Measurements from ENCODE around the gene ZNF333. TPM values are rescaled to one million over a fixed set of nuclear protein-coding genes. Genes with fewer than 3 reads are reported as not detected.

ZNF333 gene
- total RNA-seq, 1 experiment from 2014 or later: 19.2 TPM

DNA sequence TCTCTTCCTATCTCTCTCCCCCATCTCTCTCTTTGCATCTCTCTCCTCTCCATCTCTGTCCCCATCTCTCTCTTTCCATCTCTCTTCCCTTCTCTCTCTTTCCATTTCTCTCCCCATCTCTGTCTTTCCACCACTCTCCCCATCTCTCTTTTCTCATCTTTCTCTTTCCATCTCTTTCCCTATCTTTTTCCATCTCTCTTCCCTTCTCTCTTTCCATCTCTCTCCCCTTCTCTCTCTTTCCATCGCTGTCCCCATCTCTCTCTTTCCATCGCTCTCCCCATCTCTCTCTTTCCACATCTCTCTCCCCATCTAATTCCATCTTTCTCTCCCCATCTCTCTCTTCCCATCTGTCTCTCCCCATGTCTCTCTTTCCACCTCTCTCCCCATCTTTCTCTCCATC is 39.7 kb upstream of the ZNF333 start:
- CTCF ChIA-PET: no interaction called here
- TF ChIP-seq EZH2 (IDR thresholded peaks at IDR 0.05; ENCODE audit: borderline replicate concordance, low read depth, low read length, poor library complexity, severe bottlenecking): no peak
- TF ChIP-seq, protein P1, sequence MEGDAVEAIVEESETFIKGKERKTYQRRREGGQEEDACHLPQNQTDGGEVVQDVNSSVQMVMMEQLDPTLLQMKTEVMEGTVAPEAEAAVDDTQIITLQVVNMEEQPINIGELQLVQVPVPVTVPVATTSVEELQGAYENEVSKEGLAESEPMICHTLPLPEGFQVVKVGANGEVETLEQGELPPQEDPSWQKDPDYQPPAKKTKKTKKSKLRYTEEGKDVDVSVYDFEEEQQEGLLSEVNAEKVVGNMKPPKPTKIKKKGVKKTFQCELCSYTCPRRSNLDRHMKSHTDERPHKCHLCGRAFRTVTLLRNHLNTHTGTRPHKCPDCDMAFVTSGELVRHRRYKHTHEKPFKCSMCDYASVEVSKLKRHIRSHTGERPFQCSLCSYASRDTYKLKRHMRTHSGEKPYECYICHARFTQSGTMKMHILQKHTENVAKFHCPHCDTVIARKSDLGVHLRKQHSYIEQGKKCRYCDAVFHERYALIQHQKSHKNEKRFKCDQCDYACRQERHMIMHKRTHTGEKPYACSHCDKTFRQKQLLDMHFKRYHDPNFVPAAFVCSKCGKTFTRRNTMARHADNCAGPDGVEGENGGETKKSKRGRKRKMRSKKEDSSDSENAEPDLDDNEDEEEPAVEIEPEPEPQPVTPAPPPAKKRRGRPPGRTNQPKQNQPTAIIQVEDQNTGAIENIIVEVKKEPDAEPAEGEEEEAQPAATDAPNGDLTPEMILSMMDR (conservative IDR thresholded peaks at IDR 0.05; ENCODE audit: low read depth, low read length): no peak
- H3K27ac ChIP-seq (ENCODE audit: low read depth, low read length, poor library complexity, severe bottlenecking): no peak overlapping the region
- DNase-seq (ENCODE audit: low spot score): no peak
- POLR2A ChIA-PET (ENCODE audit: low non-redundant PET): no interaction called here
- peaks cover 9% of the 10 kb centered on the region for H3K27me3 ChIP-seq (replicated peaks; ENCODE audit: insufficient read depth, low read depth, low read length, poor library complexity)
- intact Hi-C loops (cut with micrococcal nuclease; ENCODE audit: unreplicated experiment): no loop called here
- H3K4me3 ChIP-seq (ENCODE audit: low read depth, low read length, poor library complexity, severe bottlenecking): no peak overlapping the region
- no peaks in the 10 kb centered on the region for H3K4me1 ChIP-seq (ENCODE audit: insufficient read depth, low read length, poor library complexity, severe bottlenecking)
- no peaks in the 10 kb centered on the region for H3K9me3 ChIP-seq (ENCODE audit: low read depth, low read length, poor library complexity, severe bottlenecking)
- BruUV-seq (replicated peaks): no TSS peak
- no peaks in the 10 kb centered on the region for H3K36me3 ChIP-seq (ENCODE audit: insufficient read depth, low read length, poor library complexity, severe bottlenecking)

DNA sequence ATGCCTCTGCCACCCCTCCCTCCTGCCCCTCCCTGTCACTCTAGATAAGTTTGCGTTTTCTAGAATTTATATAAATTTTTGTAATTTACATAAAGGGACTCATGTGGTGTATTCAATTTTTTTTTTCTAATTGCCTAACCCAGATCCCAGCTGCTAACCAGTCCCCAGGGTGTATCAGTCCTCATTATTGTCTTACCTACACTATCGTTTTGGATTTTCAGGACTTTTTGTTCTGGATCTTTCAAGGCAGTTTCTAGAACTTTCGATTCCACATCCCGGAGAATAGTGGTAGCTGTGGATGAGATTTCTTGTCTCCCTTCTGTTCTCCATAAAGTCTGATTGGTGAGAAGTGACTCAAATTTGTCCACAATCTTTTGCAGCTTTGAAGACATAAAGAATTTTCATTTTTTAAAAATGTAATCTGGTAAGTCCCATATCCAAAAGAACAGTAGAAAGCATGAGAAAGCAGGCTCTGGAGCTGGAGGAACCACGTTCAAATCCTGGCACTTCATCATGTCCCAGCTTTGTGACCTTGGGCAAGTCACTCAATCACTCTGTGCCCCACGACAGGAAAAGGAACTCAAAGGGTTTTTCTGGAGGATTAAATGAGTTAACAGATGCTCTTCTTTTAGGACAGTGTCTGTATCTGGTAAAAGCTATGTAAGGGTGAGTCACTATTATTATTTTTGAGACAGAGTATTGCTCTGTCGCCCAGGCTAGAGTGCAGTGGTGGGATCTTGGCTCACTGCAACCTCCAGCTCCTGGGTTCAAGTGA is 34.9 kb upstream of the ZNF333 start:
- H3K36me3 ChIP-seq (ENCODE audit: insufficient read depth, low read length, poor library complexity, severe bottlenecking): no peaks in the 10 kb centered on the region
- POLR2A ChIA-PET (ENCODE audit: low non-redundant PET): no interaction called here
- H3K27ac ChIP-seq (ENCODE audit: low read depth, low read length, poor library complexity, severe bottlenecking): no peak overlapping the region
- no peaks in the 10 kb centered on the region for H3K9me3 ChIP-seq (ENCODE audit: low read depth, low read length, poor library complexity, severe bottlenecking)
- DNase-seq (ENCODE audit: low spot score): no peak
- H3K4me1 ChIP-seq (ENCODE audit: insufficient read depth, low read length, poor library complexity, severe bottlenecking): no peaks in the 10 kb centered on the region
- TF ChIP-seq EZH2 (IDR thresholded peaks at IDR 0.05; ENCODE audit: borderline replicate concordance, low read depth, low read length, poor library complexity, severe bottlenecking): no peak
- TF ChIP-seq, protein P1 (conservative IDR thresholded peaks at IDR 0.05; ENCODE audit: low read depth, low read length): no peak
- CTCF ChIA-PET: no interaction called here
- H3K27me3 ChIP-seq (replicated peaks; ENCODE audit: insufficient read depth, low read depth, low read length, poor library complexity): peaks cover 6% of the 10 kb centered on the region
- intact Hi-C loops (cut with micrococcal nuclease; ENCODE audit: unreplicated experiment): no loop called here
- BruUV-seq (replicated peaks): no TSS peak
- no peak overlapping the region for H3K4me3 ChIP-seq (ENCODE audit: low read depth, low read length, poor library complexity, severe bottlenecking)

DNA sequence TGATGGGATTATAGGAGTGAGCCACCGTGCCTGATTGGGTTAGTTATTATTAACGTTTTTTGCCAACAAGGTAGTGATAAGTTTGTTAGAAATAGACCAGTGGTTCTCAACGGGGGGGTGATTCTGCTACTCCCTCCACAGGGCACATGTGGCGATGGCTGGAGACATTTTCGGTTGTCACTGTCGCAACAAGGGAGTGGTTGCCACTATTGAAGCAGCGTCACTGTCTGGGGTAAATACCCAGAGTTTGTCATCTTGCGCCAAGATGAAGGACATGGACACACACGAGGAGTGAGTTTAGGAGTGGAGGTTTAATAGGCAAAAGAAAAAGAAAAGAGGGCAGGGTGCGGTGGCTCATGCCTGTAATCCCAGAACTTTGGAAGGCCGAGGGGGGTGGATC is 34.1 kb upstream of the ZNF333 start:
- Histone ChIP-seq H3K9me3 (ENCODE audit: low read depth, low read length, poor library complexity, severe bottlenecking) (no peaks in the 10 kb centered on the region), H3K4me3 (ENCODE audit: low read depth, low read length, poor library complexity, severe bottlenecking) (no peak overlapping the region), H3K36me3 (ENCODE audit: insufficient read depth, low read length, poor library complexity, severe bottlenecking) (no peaks in the 10 kb centered on the region), H3K4me1 (ENCODE audit: insufficient read depth, low read length, poor library complexity, severe bottlenecking) (no peaks in the 10 kb centered on the region), H3K27me3 (replicated peaks; ENCODE audit: insufficient read depth, low read depth, low read length, poor library complexity) (peaks cover 6% of the 10 kb centered on the region), H3K27ac (ENCODE audit: low read depth, low read length, poor library complexity, severe bottlenecking) (no peak overlapping the region)
- ChIA-PET CTCF (no interaction called here), POLR2A (ENCODE audit: low non-redundant PET) (no interaction called here)
- intact Hi-C loops (cut with micrococcal nuclease; ENCODE audit: unreplicated experiment): no loop called here
- no peak for DNase-seq (ENCODE audit: low spot score)
- BruUV-seq (replicated peaks): no TSS peak
- TF ChIP-seq, protein P1 (conservative IDR thresholded peaks at IDR 0.05; ENCODE audit: low read depth, low read length): no peak
- TF ChIP-seq EZH2 (IDR thresholded peaks at IDR 0.05; ENCODE audit: borderline replicate concordance, low read depth, low read length, poor library complexity, severe bottlenecking): no peak
